Measurements from ENCODE around the gene ECHDC1.
A peak's percentile ranks its signal among the peaks of the same experiment; 100 is the strongest.
"Not testable (repeated sequence)": the region's sequence is repeated elsewhere in the genome, so short reads cannot be mapped to it uniquely, and the experiment has no call there.

The ECHDC1 gene

GRCh38 chr6:127341471-127342202 lies 1.8 kb downstream of the ECHDC1 start:
- Histone ChIP-seq H3K4me3 (ENCODE audit: low read depth in 1 of 2, low read length in 2 of 2) (peak overlapping the region; percentile 80 to 92), H3K27me3 (ENCODE audit: low read depth, low read length) (no peaks in the 10 kb centered on the region), H3K9me3 (ENCODE audit: control insufficient read depth in 1 of 2, low read length in 2 of 2) (no peaks in the 10 kb centered on the region), H3K4me1 (ENCODE audit: control insufficient read depth in 1 of 2, insufficient read depth in 2 of 2, low read length in 2 of 2) (peaks cover 8 to 30% of the 10 kb centered on the region in 2 donors), H3K27ac (ENCODE audit: low read length) (peak overlapping the region; percentile 83), H3K36me3 (ENCODE audit: control insufficient read depth in 1 of 2, insufficient read depth in 2 of 2, low read length in 2 of 2) (no peaks in the 10 kb centered on the region)

GRCh38 chr6:127340171-127340570 lies 3.2 kb downstream of the ECHDC1 start:
- Histone ChIP-seq H3K9me3 (ENCODE audit: control insufficient read depth in 1 of 2, low read length in 2 of 2) (no peaks in the 10 kb centered on the region), H3K27ac (ENCODE audit: low read length) (no peak overlapping the region), H3K4me3 (ENCODE audit: low read depth in 1 of 2, low read length in 2 of 2) (no peak overlapping the region), H3K4me1 (ENCODE audit: control insufficient read depth in 1 of 2, insufficient read depth in 2 of 2, low read length in 2 of 2) (peaks cover 8 to 33% of the 10 kb centered on the region in 2 donors), H3K27me3 (ENCODE audit: low read depth, low read length) (no peaks in the 10 kb centered on the region), H3K36me3 (ENCODE audit: control insufficient read depth in 1 of 2, insufficient read depth in 2 of 2, low read length in 2 of 2) (no peaks in the 10 kb centered on the region)

DNA sequence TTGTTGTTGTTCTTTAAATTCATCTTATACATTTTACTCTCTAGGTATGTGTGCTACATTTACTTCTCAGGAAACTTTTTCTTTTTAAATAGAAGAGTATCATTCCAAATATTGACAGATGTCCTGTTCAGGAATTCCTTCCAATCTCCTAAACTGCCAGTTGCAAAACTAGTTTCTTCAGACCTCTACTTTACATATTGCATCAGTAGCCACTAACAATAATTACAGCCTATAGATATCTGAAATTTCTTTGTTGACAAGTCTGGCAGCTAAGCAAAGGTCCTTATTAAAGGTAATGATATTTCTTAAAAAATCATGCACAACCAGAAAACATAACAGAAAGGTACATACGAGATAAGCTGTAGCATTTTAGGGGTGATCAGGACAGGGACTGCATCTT lies 4.5 kb downstream of the ECHDC1 start:
- no peaks in the 10 kb centered on the region for H3K27me3 ChIP-seq (ENCODE audit: low read depth, low read length)
- H3K27ac ChIP-seq (ENCODE audit: low read length): no peak overlapping the region
- no peaks in the 10 kb centered on the region for H3K9me3 ChIP-seq (ENCODE audit: control insufficient read depth in 1 of 2, low read length in 2 of 2)
- peaks cover 8 to 33% of the 10 kb centered on the region in 2 donors for H3K4me1 ChIP-seq (ENCODE audit: control insufficient read depth in 1 of 2, insufficient read depth in 2 of 2, low read length in 2 of 2)
- H3K36me3 ChIP-seq (ENCODE audit: control insufficient read depth in 1 of 2, insufficient read depth in 2 of 2, low read length in 2 of 2): no peaks in the 10 kb centered on the region
- H3K4me3 ChIP-seq (ENCODE audit: low read depth in 1 of 2, low read length in 2 of 2): no peak overlapping the region

- no peak overlapping the region for H3K4me3 ChIP-seq (ENCODE audit: low read depth in 1 of 2, low read length in 2 of 2)
- H3K27ac ChIP-seq (ENCODE audit: low read length): no peak overlapping the region
- H3K9me3 ChIP-seq (ENCODE audit: control insufficient read depth in 1 of 2, low read length in 2 of 2): no peaks in the 10 kb centered on the region
- no peaks in the 10 kb centered on the region for H3K27me3 ChIP-seq (ENCODE audit: low read depth, low read length)
- H3K36me3 ChIP-seq (ENCODE audit: control insufficient read depth in 1 of 2, insufficient read depth in 2 of 2, low read length in 2 of 2): peaks cover 0 to 2% of the 10 kb centered on the region in 2 donors
- H3K4me1 ChIP-seq (ENCODE audit: control insufficient read depth in 1 of 2, insufficient read depth in 2 of 2, low read length in 2 of 2): peaks cover 0 to 3% of the 10 kb centered on the region in 2 donors
Observed at GRCh38 chr6:127332383-127332961, 10.9 kb downstream of the ECHDC1 start.

GRCh38 chr6:127331256-127331655 lies 12.2 kb downstream of the ECHDC1 start:
- not testable (repeated sequence) for H3K27ac ChIP-seq (ENCODE audit: low read length); H3K4me1 ChIP-seq (ENCODE audit: control insufficient read depth in 1 of 2, insufficient read depth in 2 of 2, low read length in 2 of 2); H3K4me3 ChIP-seq (ENCODE audit: low read depth in 1 of 2, low read length in 2 of 2); H3K27me3 ChIP-seq (ENCODE audit: low read depth, low read length); H3K9me3 ChIP-seq (ENCODE audit: control insufficient read depth in 1 of 2, low read length in 2 of 2); H3K36me3 ChIP-seq (ENCODE audit: control insufficient read depth in 1 of 2, insufficient read depth in 2 of 2, low read length in 2 of 2)

DNA sequence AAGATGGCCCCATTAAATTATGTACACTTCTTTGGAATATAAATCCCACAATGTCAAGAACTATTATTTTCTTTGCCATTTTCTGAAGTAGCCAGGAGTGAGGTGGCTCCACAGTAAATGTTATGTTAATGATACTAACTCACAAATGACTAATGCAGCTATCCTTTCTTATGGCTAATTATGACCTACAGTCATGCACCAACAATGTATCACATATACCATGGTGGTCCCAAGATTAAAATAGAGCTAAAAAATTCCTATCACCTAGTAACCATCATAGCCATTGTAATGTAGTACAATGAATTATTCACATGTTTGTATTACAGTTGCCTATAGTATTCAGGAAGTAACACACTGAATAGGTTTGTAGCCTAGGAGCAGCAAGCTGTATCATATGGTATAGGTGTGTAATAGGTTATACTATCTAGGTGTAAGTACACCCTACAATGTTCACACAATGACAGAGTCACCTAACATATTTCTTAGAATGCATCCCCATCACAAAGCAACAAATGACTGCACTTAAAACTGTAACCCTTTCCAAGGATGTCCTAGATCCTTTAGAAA lies 15.3 kb downstream of the ECHDC1 start:
- Histone ChIP-seq H3K27ac (ENCODE audit: low read length) (no peak overlapping the region), H3K36me3 (ENCODE audit: control insufficient read depth in 1 of 2, insufficient read depth in 2 of 2, low read length in 2 of 2) (peaks cover 2 to 9% of the 10 kb centered on the region in 2 donors), H3K27me3 (ENCODE audit: low read depth, low read length) (no peaks in the 10 kb centered on the region), H3K9me3 (ENCODE audit: control insufficient read depth in 1 of 2, low read length in 2 of 2) (no peaks in the 10 kb centered on the region), H3K4me3 (ENCODE audit: low read depth in 1 of 2, low read length in 2 of 2) (no peak overlapping the region), H3K4me1 (ENCODE audit: control insufficient read depth in 1 of 2, insufficient read depth in 2 of 2, low read length in 2 of 2) (no peaks in the 10 kb centered on the region)

DNA sequence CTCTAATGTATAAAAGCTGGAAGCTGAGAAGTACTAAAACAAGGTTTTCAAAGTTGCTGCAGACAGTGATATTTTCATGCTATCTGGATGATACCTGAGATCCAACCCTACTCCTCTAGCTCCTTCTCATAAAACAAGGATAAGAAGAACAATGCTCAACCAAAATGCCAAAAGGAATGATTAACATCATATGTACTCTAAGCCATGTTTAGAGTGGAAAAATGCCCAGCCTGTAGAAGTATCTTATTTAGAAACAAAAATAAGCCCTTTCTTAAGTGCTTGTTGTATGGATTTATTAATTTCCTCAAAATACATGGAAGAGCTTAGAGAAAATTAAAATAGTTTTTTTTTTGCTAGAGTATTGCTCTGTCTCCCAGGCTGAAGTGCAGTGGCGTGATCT lies 23.7 kb downstream of the ECHDC1 start:
- H3K9me3 ChIP-seq (ENCODE audit: control insufficient read depth in 1 of 2, low read length in 2 of 2): no peaks in the 10 kb centered on the region
- H3K36me3 ChIP-seq (ENCODE audit: control insufficient read depth in 1 of 2, insufficient read depth in 2 of 2, low read length in 2 of 2): peaks cover 2 to 9% of the 10 kb centered on the region in 2 donors
- H3K4me1 ChIP-seq (ENCODE audit: control insufficient read depth in 1 of 2, insufficient read depth in 2 of 2, low read length in 2 of 2): no peaks in the 10 kb centered on the region
- H3K4me3 ChIP-seq (ENCODE audit: low read depth in 1 of 2, low read length in 2 of 2): no peak overlapping the region
- H3K27ac ChIP-seq (ENCODE audit: low read length): no peak overlapping the region
- H3K27me3 ChIP-seq (ENCODE audit: low read depth, low read length): no peaks in the 10 kb centered on the region

DNA sequence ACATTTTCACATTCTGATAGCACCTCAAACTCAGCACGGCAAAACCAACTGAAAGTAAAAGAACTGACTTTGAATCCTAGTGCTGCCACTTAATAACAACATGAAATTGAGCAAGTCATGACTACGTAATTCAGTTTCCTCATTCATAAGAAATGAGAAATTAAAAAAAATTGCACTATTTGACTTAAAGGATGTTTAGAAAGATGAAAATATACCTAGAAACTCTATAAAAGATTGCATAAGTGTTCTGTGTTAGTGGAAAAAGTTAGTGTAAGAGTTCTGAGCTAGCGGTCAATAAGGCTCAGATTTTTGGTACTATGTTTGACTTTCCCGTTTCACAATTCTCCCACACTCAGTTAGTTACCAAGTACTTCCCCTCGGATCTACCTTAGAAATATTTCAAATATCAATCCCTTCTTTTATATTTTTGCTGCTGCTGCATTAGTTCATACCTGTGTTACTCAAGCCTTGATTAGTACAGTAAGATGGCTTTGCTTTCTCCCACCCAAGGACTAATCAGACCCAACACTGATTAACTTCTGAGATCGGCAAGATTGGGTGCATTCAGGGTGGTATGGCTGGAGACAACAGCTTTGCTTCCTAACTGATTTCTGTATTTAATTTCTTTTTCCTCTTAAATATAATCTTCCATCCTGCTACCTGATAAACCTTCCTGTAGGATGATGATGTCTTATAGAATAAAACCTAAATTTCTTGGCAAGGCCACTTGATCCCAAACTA lies 25.9 kb downstream of the ECHDC1 start:
- no peak overlapping the region for H3K27ac ChIP-seq (ENCODE audit: low read length)
- H3K4me3 ChIP-seq (ENCODE audit: low read depth in 1 of 2, low read length in 2 of 2): no peak overlapping the region
- H3K9me3 ChIP-seq (ENCODE audit: control insufficient read depth in 1 of 2, low read length in 2 of 2): no peaks in the 10 kb centered on the region
- H3K4me1 ChIP-seq (ENCODE audit: control insufficient read depth in 1 of 2, insufficient read depth in 2 of 2, low read length in 2 of 2): no peaks in the 10 kb centered on the region
- H3K27me3 ChIP-seq (ENCODE audit: low read depth, low read length): no peaks in the 10 kb centered on the region
- peaks cover 5 to 9% of the 10 kb centered on the region in 2 donors for H3K36me3 ChIP-seq (ENCODE audit: control insufficient read depth in 1 of 2, insufficient read depth in 2 of 2, low read length in 2 of 2)

DNA sequence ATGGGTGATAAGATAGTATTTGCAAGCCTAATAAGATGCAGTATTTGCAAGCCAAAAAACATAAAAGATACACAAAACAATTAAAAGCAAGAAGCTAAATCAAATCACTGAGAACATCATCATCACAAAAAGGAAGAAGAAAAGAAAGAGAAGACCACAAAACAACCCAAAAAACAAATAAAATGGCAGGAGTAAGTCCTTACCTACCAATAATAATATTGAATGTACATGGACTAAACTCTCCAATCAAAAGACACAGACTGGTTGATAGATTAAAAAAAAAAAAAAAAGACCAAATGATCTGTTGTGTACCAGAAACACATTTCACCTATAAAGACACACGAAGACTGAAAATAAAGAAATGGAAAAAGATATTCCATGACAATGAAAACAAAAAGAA lies 37.7 kb downstream of the ECHDC1 start:
- H3K4me1 ChIP-seq (ENCODE audit: control insufficient read depth in 1 of 2, insufficient read depth in 2 of 2, low read length in 2 of 2): no peaks in the 10 kb centered on the region
- no peak overlapping the region for H3K4me3 ChIP-seq (ENCODE audit: low read depth in 1 of 2, low read length in 2 of 2)
- peaks cover 0 to 5% of the 10 kb centered on the region in 2 donors for H3K9me3 ChIP-seq (ENCODE audit: control insufficient read depth in 1 of 2, low read length in 2 of 2)
- H3K27ac ChIP-seq (ENCODE audit: low read length): no peak overlapping the region
- no peaks in the 10 kb centered on the region for H3K27me3 ChIP-seq (ENCODE audit: low read depth, low read length)
- H3K36me3 ChIP-seq (ENCODE audit: control insufficient read depth in 1 of 2, insufficient read depth in 2 of 2, low read length in 2 of 2): peaks cover 0 to 4% of the 10 kb centered on the region in 2 donors

DNA sequence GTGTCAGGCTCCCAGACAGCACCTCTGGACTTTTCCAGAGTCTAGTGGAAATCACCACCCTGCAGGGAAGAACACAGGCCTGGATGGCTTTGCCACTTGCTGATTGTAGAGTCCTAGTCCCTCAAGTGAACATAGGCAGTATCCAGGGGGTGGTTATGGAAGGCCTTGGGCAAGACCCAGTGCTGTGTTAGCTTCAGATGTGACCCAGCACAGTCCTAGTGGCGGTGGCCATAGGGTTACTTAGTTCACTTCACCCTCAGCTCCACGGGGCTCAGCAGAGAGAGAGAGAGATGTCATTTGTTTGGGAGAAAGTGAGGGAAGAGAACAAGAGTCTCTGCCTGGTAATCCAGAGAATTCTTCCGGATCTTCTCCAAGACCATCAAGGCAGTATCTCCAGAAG lies 39.5 kb downstream of the ECHDC1 start:
- H3K36me3 ChIP-seq (ENCODE audit: control insufficient read depth in 1 of 2, insufficient read depth in 2 of 2, low read length in 2 of 2): peaks cover 0 to 4% of the 10 kb centered on the region in 2 donors
- peaks cover 0 to 4% of the 10 kb centered on the region in 2 donors for H3K4me1 ChIP-seq (ENCODE audit: control insufficient read depth in 1 of 2, insufficient read depth in 2 of 2, low read length in 2 of 2)
- no peak overlapping the region for H3K27ac ChIP-seq (ENCODE audit: low read length)
- no peak overlapping the region for H3K4me3 ChIP-seq (ENCODE audit: low read depth in 1 of 2, low read length in 2 of 2)
- no peaks in the 10 kb centered on the region for H3K27me3 ChIP-seq (ENCODE audit: low read depth, low read length)
- peaks cover 0 to 5% of the 10 kb centered on the region in 2 donors for H3K9me3 ChIP-seq (ENCODE audit: control insufficient read depth in 1 of 2, low read length in 2 of 2)
